Caco-2 (cell line): Measurements from ENCODE around the gene FGFRL1. TPM values are rescaled to one million over a fixed set of nuclear protein-coding genes. Genes with fewer than 3 reads are reported as not detected.
A peak's percentile ranks its signal among the peaks of the same experiment; 100 is the strongest.

Experiments
- BruUV-seq: library from RNA; stranded (reverse); fragments of 400-500 nt; replicated peaks from 2 replicates; lab custom pipeline; 2021; lab: Mats Ljungman, UMichigan
- CTCF ChIA-PET: fragments of 300-600 bp; sonication (Branson Sonifier 250); formaldehyde crosslinking; loops from one replicate; lab custom pipeline; 2022; ENCODE audit warnings: antibody characterized with exemption; lab: Charles Lee
- POLR2A ChIA-PET: fragments of 300-600 bp; sonication (Branson Sonifier 250); formaldehyde crosslinking; loops from one replicate; lab custom pipeline; 2022; ENCODE audit warnings: antibody characterized with exemption; lab: Charles Lee
- DNase-seq, 2 experiments: peaks; one replicate each; pipeline versions ENCODE4 v3.0.0 to v3.0.0-alpha.2; 2020 to 2022
- H3K27me3 ChIP-seq: replicated peaks from 2 replicates; pipeline ENCODE4 v1.6.0; 2011; ENCODE audit warnings: low read length; ENCODE audit not compliant: control insufficient read depth, insufficient read depth
- H3K36me3 ChIP-seq: 2 replicates; pipeline ENCODE4 v1.5.1; 2011; ENCODE audit warnings: low read length; ENCODE audit not compliant: control insufficient read depth, insufficient read depth
- H3K4me1 ChIP-seq: fragments of 250-450 bp; sonication (Bioruptor Pico); 2 replicates; pipeline ENCODE4 v1.5.1; 2020; ENCODE audit warnings: mild to moderate bottlenecking
- H3K4me3 ChIP-seq: 2 replicates; pipeline ENCODE4 v1.5.1; 2011; ENCODE audit warnings: low read depth, mild to moderate bottlenecking, control low read depth, low read length
- H3K9me3 ChIP-seq: fragments of 250-450 bp; sonication (Bioruptor Pico); 2 replicates; pipeline ENCODE4 v1.5.1; 2020; ENCODE audit warnings: mild to moderate bottlenecking, moderate library complexity
- H3K27ac Mint-ChIP-seq: one replicate; pipeline ENCODE4 v1.8.0; 2022; ENCODE audit warnings: mixed read lengths; ENCODE audit not compliant: unreplicated experiment
- H3K27me3 Mint-ChIP-seq: one replicate; pipeline ENCODE4 v1.8.0; 2022; ENCODE audit warnings: mixed read lengths; ENCODE audit not compliant: insufficient read depth, unreplicated experiment
- H3K36me3 Mint-ChIP-seq: one replicate; pipeline ENCODE4 v1.8.0; 2022; ENCODE audit warnings: mild to moderate bottlenecking, mixed read lengths; ENCODE audit not compliant: insufficient read depth, unreplicated experiment
- H3K4me1 Mint-ChIP-seq: one replicate; pipeline ENCODE4 v1.8.0; 2022; ENCODE audit warnings: low read depth, mixed read lengths; ENCODE audit not compliant: unreplicated experiment
- H3K4me3 Mint-ChIP-seq: one replicate; pipeline ENCODE4 v1.8.0; 2022; ENCODE audit warnings: mild to moderate bottlenecking, moderate library complexity, mixed read lengths; ENCODE audit not compliant: unreplicated experiment
- H3K9me3 Mint-ChIP-seq: one replicate; pipeline ENCODE4 v1.8.0; 2022; ENCODE audit warnings: mixed read lengths; ENCODE audit not compliant: unreplicated experiment
- intact Hi-C: fragments of 100-400 bp; cut with micrococcal nuclease; formaldehyde crosslinking; loops from one replicate; pipeline ENCODE4 v1.10.0; 2022; ENCODE audit not compliant: unreplicated experiment
- total RNA-seq: library from RNA; stranded (reverse); gene quantifications from 2 replicates; pipeline ENCODE4 v1.2.3, GENCODE V29; 2022
- TF ChIP-seq, protein P1 (sequence below), 2 experiments: fragments of 200-600 bp in 1 of 2; IDR thresholded peaks; 1 replicate in 1 of 2; 2 replicates in 1 of 2; pipeline versions ENCODE4 v1.5.1 to v1.8.0; 2011 to 2022; ENCODE audit warnings: antibody characterized with exemption in 1 of 2, control low read depth in 1 of 2, inconsistent platforms in 1 of 2, low read depth in 1 of 2, low read length in 1 of 2, mild to moderate bottlenecking in 1 of 2, moderate library complexity in 1 of 2; ENCODE audit not compliant: insufficient read depth in 1 of 2, severe bottlenecking in 1 of 2, unreplicated experiment in 1 of 2

The FGFRL1 gene
- total RNA-seq, 1 experiment from 2014 or later, result 26.0 TPM

GRCh38 chr4:1000686-1001260, 10.7 kb upstream of the FGFRL1 start:
- Histone ChIP-seq H3K4me3 (no peak overlapping the region), H3K27me3 (no peaks in the 10 kb centered on the region), H3K36me3 (no peaks in the 10 kb centered on the region), H3K4me1 (peaks cover 20% of the 10 kb centered on the region), H3K9me3 (no peaks in the 10 kb centered on the region)
- Mint-ChIP-seq H3K9me3 (no peaks in the 10 kb centered on the region), H3K27me3 (peaks cover 6% of the 10 kb centered on the region), H3K27ac (no peak overlapping the region), H3K36me3 (peaks cover 21% of the 10 kb centered on the region), H3K4me3 (no peak overlapping the region), H3K4me1 (no peaks in the 10 kb centered on the region)
- BruUV-seq, result no TSS peak
- ChIA-PET POLR2A (no interaction called here), CTCF (no interaction called here)
- no peak for DNase-seq
- intact Hi-C loops, result no loop called here
- TF ChIP-seq, protein P1, sequence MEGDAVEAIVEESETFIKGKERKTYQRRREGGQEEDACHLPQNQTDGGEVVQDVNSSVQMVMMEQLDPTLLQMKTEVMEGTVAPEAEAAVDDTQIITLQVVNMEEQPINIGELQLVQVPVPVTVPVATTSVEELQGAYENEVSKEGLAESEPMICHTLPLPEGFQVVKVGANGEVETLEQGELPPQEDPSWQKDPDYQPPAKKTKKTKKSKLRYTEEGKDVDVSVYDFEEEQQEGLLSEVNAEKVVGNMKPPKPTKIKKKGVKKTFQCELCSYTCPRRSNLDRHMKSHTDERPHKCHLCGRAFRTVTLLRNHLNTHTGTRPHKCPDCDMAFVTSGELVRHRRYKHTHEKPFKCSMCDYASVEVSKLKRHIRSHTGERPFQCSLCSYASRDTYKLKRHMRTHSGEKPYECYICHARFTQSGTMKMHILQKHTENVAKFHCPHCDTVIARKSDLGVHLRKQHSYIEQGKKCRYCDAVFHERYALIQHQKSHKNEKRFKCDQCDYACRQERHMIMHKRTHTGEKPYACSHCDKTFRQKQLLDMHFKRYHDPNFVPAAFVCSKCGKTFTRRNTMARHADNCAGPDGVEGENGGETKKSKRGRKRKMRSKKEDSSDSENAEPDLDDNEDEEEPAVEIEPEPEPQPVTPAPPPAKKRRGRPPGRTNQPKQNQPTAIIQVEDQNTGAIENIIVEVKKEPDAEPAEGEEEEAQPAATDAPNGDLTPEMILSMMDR (IDR thresholded peaks at IDR 0.05; ENCODE audit: insufficient read depth in 1 of 2, low read depth in 1 of 2, low read length in 1 of 2, severe bottlenecking in 1 of 2, unreplicated experiment in 1 of 2), result no peak

DNA sequence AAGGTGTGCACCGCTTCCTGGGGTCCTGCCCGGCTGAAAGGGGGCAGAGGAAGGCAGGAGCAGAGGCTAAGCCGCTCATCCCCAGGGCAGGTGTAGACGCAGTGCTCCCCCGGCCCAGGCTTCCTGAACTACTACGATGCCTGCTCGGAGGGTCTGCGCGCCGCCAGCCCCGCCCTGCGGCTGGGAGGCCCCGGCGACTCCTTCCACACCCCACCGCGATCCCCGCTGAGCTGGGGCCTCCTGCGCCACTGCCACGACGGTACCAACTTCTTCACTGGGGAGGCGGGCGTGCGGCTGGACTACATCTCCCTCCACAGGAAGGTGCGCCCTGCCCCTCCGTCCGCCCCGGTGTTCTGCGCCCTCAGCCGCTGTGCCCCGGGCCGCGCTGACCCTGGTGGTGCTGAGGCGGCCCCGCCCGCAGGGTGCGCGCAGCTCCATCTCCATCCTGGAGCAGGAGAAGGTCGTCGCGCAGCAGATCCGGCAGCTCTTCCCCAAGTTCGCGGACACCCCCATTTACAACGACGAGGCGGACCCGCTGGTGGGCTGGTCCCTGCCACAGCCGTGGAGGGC, 9.8 kb upstream of the FGFRL1 start:
- no peak for DNase-seq
- intact Hi-C loops, result no loop called here
- H3K27ac Mint-ChIP-seq, result no peak overlapping the region
- 0 out of 2 replicates have a peak, but pooled peaks cover 2% of the 10 kb centered on the region for H3K9me3 ChIP-seq
- ChIA-PET POLR2A (no interaction called here), CTCF (no interaction called here)
- H3K4me1 Mint-ChIP-seq, result no peaks in the 10 kb centered on the region
- no peak overlapping the region for H3K4me3 Mint-ChIP-seq
- H3K27me3 Mint-ChIP-seq, result peaks cover 6% of the 10 kb centered on the region
- H3K36me3 ChIP-seq, result no peaks in the 10 kb centered on the region
- peaks cover 11% of the 10 kb centered on the region for H3K4me1 ChIP-seq
- H3K36me3 Mint-ChIP-seq, result peaks cover 22% of the 10 kb centered on the region
- no peaks in the 10 kb centered on the region for H3K27me3 ChIP-seq
- no TSS peak for BruUV-seq
- H3K4me3 ChIP-seq, result no peak overlapping the region
- peaks cover 2% of the 10 kb centered on the region for H3K9me3 Mint-ChIP-seq
- TF ChIP-seq, protein P1 (IDR thresholded peaks at IDR 0.05; ENCODE audit: insufficient read depth in 1 of 2, low read depth in 1 of 2, low read length in 1 of 2, severe bottlenecking in 1 of 2, unreplicated experiment in 1 of 2), result no peak

DNA sequence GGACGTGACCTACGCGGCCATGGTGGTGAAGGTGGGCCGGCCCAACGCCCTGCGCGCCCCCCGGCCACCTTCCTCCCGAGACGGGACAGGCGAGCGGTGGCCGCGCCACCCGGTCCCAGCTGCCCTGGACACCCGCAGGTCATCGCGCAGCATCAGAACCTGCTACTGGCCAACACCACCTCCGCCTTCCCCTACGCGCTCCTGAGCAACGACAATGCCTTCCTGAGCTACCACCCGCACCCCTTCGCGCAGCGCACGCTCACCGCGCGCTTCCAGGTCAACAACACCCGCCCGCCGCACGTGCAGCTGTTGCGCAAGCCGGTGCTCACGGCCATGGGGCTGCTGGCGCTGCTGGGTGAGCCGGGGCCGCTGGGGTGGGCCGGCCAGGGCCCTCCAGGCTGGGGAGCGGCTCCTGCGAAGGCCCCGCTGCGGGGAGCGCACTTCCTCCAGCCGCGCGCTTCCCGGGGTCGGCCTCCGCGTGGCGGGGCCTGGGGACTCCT, 9.2 kb upstream of the FGFRL1 start:
- no peak overlapping the region for H3K27ac Mint-ChIP-seq
- ChIA-PET POLR2A (no interaction called here), CTCF (no interaction called here)
- no TSS peak for BruUV-seq
- no peaks in the 10 kb centered on the region for H3K4me1 Mint-ChIP-seq
- H3K27me3 Mint-ChIP-seq, result peaks cover 6% of the 10 kb centered on the region
- DNase-seq, result peak in 1 of 2 experiments; percentile 49
- H3K4me3 ChIP-seq, result peak overlapping the region; percentile 4; the same call in 1 of the 2 replicates
- no peak overlapping the region for H3K4me3 Mint-ChIP-seq
- H3K4me1 ChIP-seq, result peaks cover 8% of the 10 kb centered on the region
- H3K9me3 Mint-ChIP-seq, result peaks cover 8% of the 10 kb centered on the region
- TF ChIP-seq, protein P1 (IDR thresholded peaks at IDR 0.05; ENCODE audit: insufficient read depth in 1 of 2, low read depth in 1 of 2, low read length in 1 of 2, severe bottlenecking in 1 of 2, unreplicated experiment in 1 of 2), result no peak
- H3K36me3 Mint-ChIP-seq, result peaks cover 22% of the 10 kb centered on the region
- H3K27me3 ChIP-seq, result no peaks in the 10 kb centered on the region
- intact Hi-C loops, result no loop called here
- peaks cover 7% of the 10 kb centered on the region; the same call in 1 of the 2 replicates for H3K9me3 ChIP-seq
- H3K36me3 ChIP-seq, result no peaks in the 10 kb centered on the region
